GM13976 (cell line): Measurements from ENCODE around the gene ZNF319.

Experiments
- DNase-seq: peaks from one replicate; pipeline ENCODE4 v3.0.0; 2012; ENCODE audit warnings: low spot score
- in situ Hi-C: fragments of 300-500 bp; cut with MboI; formaldehyde crosslinking; loops from one replicate; pipeline ENCODE4 v1.12.0; 2022; ENCODE audit warnings: low sequenced_read_pairs, mixed read lengths, inconsistent platforms; ENCODE audit not compliant: unreplicated experiment
- TF ChIP-seq, protein P1 (sequence below): IDR thresholded peaks from 2 replicates; pipeline ENCODE4 v1.5.1; 2012; ENCODE audit warnings: borderline replicate concordance, mild to moderate bottlenecking; ENCODE audit not compliant: insufficient read depth; ENCODE audit errors: extremely low read depth, missing control alignments, control extremely low read depth

ZNF319 gene

GRCh38 chr16:57969451-57970123 is 30.9 kb downstream of the ZNF319 start:
- TF ChIP-seq, protein P1, sequence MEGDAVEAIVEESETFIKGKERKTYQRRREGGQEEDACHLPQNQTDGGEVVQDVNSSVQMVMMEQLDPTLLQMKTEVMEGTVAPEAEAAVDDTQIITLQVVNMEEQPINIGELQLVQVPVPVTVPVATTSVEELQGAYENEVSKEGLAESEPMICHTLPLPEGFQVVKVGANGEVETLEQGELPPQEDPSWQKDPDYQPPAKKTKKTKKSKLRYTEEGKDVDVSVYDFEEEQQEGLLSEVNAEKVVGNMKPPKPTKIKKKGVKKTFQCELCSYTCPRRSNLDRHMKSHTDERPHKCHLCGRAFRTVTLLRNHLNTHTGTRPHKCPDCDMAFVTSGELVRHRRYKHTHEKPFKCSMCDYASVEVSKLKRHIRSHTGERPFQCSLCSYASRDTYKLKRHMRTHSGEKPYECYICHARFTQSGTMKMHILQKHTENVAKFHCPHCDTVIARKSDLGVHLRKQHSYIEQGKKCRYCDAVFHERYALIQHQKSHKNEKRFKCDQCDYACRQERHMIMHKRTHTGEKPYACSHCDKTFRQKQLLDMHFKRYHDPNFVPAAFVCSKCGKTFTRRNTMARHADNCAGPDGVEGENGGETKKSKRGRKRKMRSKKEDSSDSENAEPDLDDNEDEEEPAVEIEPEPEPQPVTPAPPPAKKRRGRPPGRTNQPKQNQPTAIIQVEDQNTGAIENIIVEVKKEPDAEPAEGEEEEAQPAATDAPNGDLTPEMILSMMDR: no peak
- in situ Hi-C loops: no loop called here
- DNase-seq: no peak

- in situ Hi-C loops: no loop called here
- no peak for DNase-seq
- TF ChIP-seq, protein P1: no peak
Observed at GRCh38 chr16:57967916-57968315, 32.6 kb downstream of the ZNF319 start.

DNA sequence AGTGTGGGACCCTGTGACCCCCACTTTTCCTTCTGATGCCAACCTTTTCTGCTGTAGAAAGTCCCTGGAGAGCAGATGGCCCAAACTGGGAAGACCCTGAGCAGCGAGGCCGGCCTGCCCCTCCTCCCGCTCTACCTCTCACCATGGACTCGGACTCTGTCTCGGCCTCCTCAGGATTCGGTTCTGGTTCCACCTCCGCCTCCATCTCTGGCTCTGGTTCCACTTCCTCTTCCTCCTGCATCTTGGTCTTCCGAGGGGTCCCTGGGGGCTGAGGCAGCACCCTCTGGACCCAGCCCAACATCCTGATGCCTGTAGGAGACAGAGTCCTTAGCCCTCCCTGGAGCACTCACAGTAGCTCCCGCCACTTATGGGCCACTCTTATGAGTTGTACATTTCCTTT is 33.5 kb downstream of the ZNF319 start:
- in situ Hi-C loops: no loop called here
- no peak for DNase-seq
- TF ChIP-seq, protein P1: no peak

DNA sequence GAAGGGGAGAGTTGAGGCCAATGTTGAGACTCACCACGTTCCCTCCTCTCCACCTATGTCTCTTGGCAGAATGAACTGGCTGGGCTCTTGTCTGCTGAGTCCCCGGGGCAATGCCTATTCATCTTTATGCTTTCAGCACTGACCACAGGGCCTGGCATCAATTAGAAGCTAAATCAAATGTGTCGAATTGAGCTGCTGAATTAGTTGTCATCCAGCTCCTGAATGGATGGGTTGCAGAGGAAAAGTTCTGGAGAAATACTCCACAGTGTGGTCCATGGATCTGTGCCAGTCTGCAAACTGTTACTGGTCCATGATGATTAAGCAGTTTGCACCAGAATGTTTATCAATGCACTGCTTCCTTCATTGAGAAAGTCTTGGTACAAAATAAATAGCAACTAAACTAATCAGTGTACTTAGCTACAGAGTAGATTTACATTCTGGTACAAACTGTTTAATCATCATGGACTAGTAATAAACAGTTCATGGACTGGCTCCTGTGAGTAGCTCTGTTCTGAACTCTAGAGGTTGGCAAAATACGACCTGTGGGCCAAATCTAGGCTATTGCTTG is 34.2 kb downstream of the ZNF319 start:
- no peak for DNase-seq
- in situ Hi-C loops: no loop called here
- TF ChIP-seq, protein P1: no peak

GRCh38 chr16:57964157-57964700 is 36.2 kb downstream of the ZNF319 start:
- DNase-seq: no peak
- in situ Hi-C loops: no loop called here
- TF ChIP-seq, protein P1: no peak

GRCh38 chr16:57962756-57963155 is 37.7 kb downstream of the ZNF319 start:
- in situ Hi-C loops: no loop called here
- no peak for DNase-seq
- TF ChIP-seq, protein P1: no peak

GRCh38 chr16:57962046-57962445 is 38.4 kb downstream of the ZNF319 start:
- TF ChIP-seq, protein P1: no peak
- DNase-seq: no peak
- in situ Hi-C loops: no loop called here
